GM12878 (cell line): ENCODE data around the gene FREM2. TPM values are rescaled to one million over a fixed set of nuclear protein-coding genes. Genes with fewer than 3 reads are reported as not detected.

Experiments
- ATAC-seq: fragments of 200-7000 bp; cut with Tn5 transposase; 3 replicates; pipeline ENCODE4 v1.9.1; 2020; ENCODE audit warnings: mild to moderate bottlenecking, moderate library complexity
- BruUV-seq: library from RNA; stranded (reverse); fragments of 400-500 nt; replicated peaks from 2 replicates; lab custom pipeline; 2021; lab: Mats Ljungman, UMichigan
- CTCF ChIA-PET: fragments of 300-600 bp; sonication (Branson Sonifier 250); formaldehyde crosslinking; extraction: SDS; loops from one replicate; lab custom pipeline; 2021; ENCODE audit warnings: inconsistent platforms; lab: Yijun Ruan, JAX
- POLR2A ChIA-PET: fragments of 350-600 bp; formaldehyde crosslinking; extraction: SDS; loops from one replicate; lab custom pipeline; 2021; ENCODE audit warnings: inconsistent platforms; lab: Charles Lee
- RAD21 ChIA-PET: fragments of 300-600 bp; sonication (Branson Sonifier 250); formaldehyde crosslinking; loops from one replicate; lab custom pipeline; 2023; ENCODE audit warnings: antibody characterized with exemption; ENCODE audit not compliant: unreplicated experiment; lab: Charles Lee
- SMC1A ChIA-PET: fragments of 300-600 bp; sonication (Branson Sonifier 250); formaldehyde crosslinking; loops from one replicate; lab custom pipeline; 2023; ENCODE audit not compliant: unreplicated experiment, uncharacterized antibody; lab: Charles Lee
- DNase-seq: peaks from one replicate; pipeline ENCODE4 v3.0.0-alpha.2; 2011; ENCODE audit warnings: low read depth, low spot score
- FAIRE-seq: peaks from 3 replicates; lab custom pipeline; 2011; peaks lifted over from hg19 to GRCh38; lab: Jason Lieb, UNC
- H2AFZ ChIP-seq: 2 replicates; pipeline ENCODE4 v1.6.0; 2011; ENCODE audit warnings: low read depth, low read length, control low read depth; ENCODE audit not compliant: control insufficient read depth
- H3K27ac ChIP-seq: 2 replicates; pipeline ENCODE4 v1.5.1; 2011; ENCODE audit warnings: control low read depth; ENCODE audit not compliant: control insufficient read depth, insufficient read depth
- H3K27me3 ChIP-seq, 2 experiments: replicated peaks in 1 of 2; 2 replicates each; pipeline versions ENCODE4 v1.6.0 to v1.6.1; 2011; ENCODE audit warnings: low read length in 1 of 2; ENCODE audit not compliant: control insufficient read depth in 2 of 2, insufficient read depth in 2 of 2
- H3K36me3 ChIP-seq, 2 experiments: 2 replicates each; pipeline ENCODE4 v1.5.1; 2011; ENCODE audit warnings: low read length in 1 of 2; ENCODE audit not compliant: control insufficient read depth in 2 of 2, insufficient read depth in 2 of 2
- H3K4me1 ChIP-seq: 2 replicates; pipeline ENCODE4 v1.6.1; 2011; ENCODE audit warnings: mild to moderate bottlenecking, low read length, moderate library complexity, mixed read lengths; ENCODE audit not compliant: control insufficient read depth, insufficient read depth
- H3K4me2 ChIP-seq: 2 replicates; pipeline ENCODE4 v1.6.0; 2011; ENCODE audit warnings: control low read depth; ENCODE audit not compliant: control insufficient read depth, insufficient read depth
- H3K4me3 ChIP-seq: fragments of 200-600 bp; sonication (generic); 2 replicates; pipeline ENCODE4 v1.5.1; 2016
- H3K79me2 ChIP-seq: 2 replicates; pipeline ENCODE4 v1.6.0; 2011; ENCODE audit warnings: low read length; ENCODE audit not compliant: control insufficient read depth, insufficient read depth
- H3K9ac ChIP-seq: 2 replicates; pipeline ENCODE4 v1.8.0; 2011; ENCODE audit warnings: low read length, control low read depth, mixed read lengths; ENCODE audit not compliant: control insufficient read depth, insufficient read depth
- H3K9me3 ChIP-seq: replicated peaks from 3 replicates; pipeline ENCODE4 v1.5.1; 2011; ENCODE audit warnings: mild to moderate bottlenecking, low read length; ENCODE audit not compliant: control insufficient read depth, insufficient read depth
- H4K20me1 ChIP-seq: 2 replicates; pipeline ENCODE4 v1.6.0; 2011; ENCODE audit not compliant: control insufficient read depth, insufficient read depth
- DPF2 ChIP-seq: fragments of 450-650 bp; IDR thresholded peaks from 2 replicates; pipeline ENCODE4 v1.6.1; 2017; ENCODE audit warnings: mild to moderate bottlenecking
- MYB ChIP-seq: fragments of 150-350 bp; IDR thresholded peaks from 2 replicates; pipeline ENCODE4 v1.6.1; 2014; ENCODE audit warnings: mild to moderate bottlenecking, low read depth, low read length, borderline replicate concordance
- PBX3 ChIP-seq: IDR thresholded peaks from 2 replicates; pipeline ENCODE4 v1.6.1; 2011; ENCODE audit warnings: mild to moderate bottlenecking, low read depth, low read length, moderate library complexity; ENCODE audit not compliant: insufficient replicate concordance
- RELB ChIP-seq: fragments of 450-650 bp; IDR thresholded peaks from 2 replicates; pipeline ENCODE4 v1.6.1; 2017; ENCODE audit warnings: low read depth, mild to moderate bottlenecking, moderate library complexity
- RUNX3 ChIP-seq: IDR thresholded peaks from 2 replicates; pipeline ENCODE4 v1.6.1; 2012; ENCODE audit warnings: low read length, inconsistent platforms
- WGBS: methylation state at CpG from one replicate; pipeline ENCODE4 v1.1.6; 2016; ENCODE audit warnings: low lambda C conversion rate; ENCODE audit not compliant: insufficient replicate concordance, insufficient coverage; ENCODE audit errors: missing lambda C conversion rate; 5-methylcytosine and 5-hydroxymethylcytosine counted together
- in situ Hi-C: fragments of 300-500 bp; cut with MboI; formaldehyde crosslinking; loops from 9 replicates; pipeline ENCODE4 v1.14.3; 2018; ENCODE audit warnings: mixed read lengths
- intact Hi-C: fragments of 100-400 bp; cut with micrococcal nuclease; formaldehyde crosslinking; loops from one replicate; pipeline ENCODE4 v1.14.2; 2022; ENCODE audit not compliant: unreplicated experiment
- polyA plus RNA-seq, 11 experiments: library from polyadenylated mRNA; depleted of rRNA in 4 of 11; unstranded in 6 of 11; stranded (reverse) in 5 of 11; fragments of >200 nt; fragmentation: Nextera tagmentation in 4 of 11; fragmentation: Illumina TruSeq in 1 of 11; extraction: Ambion mirVana in 4 of 11; extraction: Trizol in 1 of 11; gene quantifications; 1 replicate in 1 of 11; 2 replicates in 10 of 11; pipeline versions ENCODE4 v1.2.1 to v1.2.3, GENCODE V29; 2011 to 2016; ENCODE audit warnings: inconsistent platforms in 2 of 11, missing spikeins in 2 of 11, low read depth in 1 of 11
- total RNA-seq, 4 experiments: library from RNA; depleted of rRNA in 3 of 4; stranded (reverse); fragments of >200 nt in 3 of 4; fragmentation: Illumina TruSeq in 1 of 4; extraction: Trizol in 1 of 4; gene quantifications; 2 replicates each; pipeline versions ENCODE4 v1.2.1 to v1.2.3, GENCODE V29; 2013 to 2021

Gene FREM2
- total and polyA plus RNA-seq, 10 of the 15 experiments (the other 5 are each of a cell fraction or from before 2014, with no cell fraction given): 0.02 to 0.12 (median 0.05) TPM; not detected in 2

- ATAC-seq: peak; percentile 70
- Histone ChIP-seq H4K20me1 (no peaks in the 10 kb centered on the region), H2AFZ (no peak overlapping the region), H3K27ac (no peak overlapping the region), H3K79me2 (no peaks in the 10 kb centered on the region), H3K9ac (no peak overlapping the region), H3K27me3 (no peaks in the 10 kb centered on the region), H3K4me3 (no peak overlapping the region), H3K4me2 (no peak overlapping the region), H3K36me3 (no peaks in the 10 kb centered on the region), H3K4me1 (no peaks in the 10 kb centered on the region), H3K9me3 (no peaks in the 10 kb centered on the region)
- SMC1A ChIA-PET: interaction anchor here (0.8 to 1.0 kb wide), 4 partner anchors 34 to 103 kb away, joined by 3 to 6 read pairs (median 4); no protein-coding TSS in a partner anchor
- POLR2A ChIA-PET: no interaction called here
- FAIRE-seq: no peak
- RAD21 ChIA-PET: interaction anchor here (0.6 to 1.2 kb wide), 3 partner anchors 23 to 53 kb away, joined by 3 to 4 read pairs (median 4); no protein-coding TSS in a partner anchor
- 38% methylated on average over 1 of the region's 1 CpG for WGBS
- intact Hi-C loops: no loop called here
- DNase-seq: no peak
- in situ Hi-C loops: no loop called here
- CTCF ChIA-PET: interaction anchor here (0.8 to 1.3 kb wide), 3 partner anchors 29 to 49 kb away, joined by 3 to 7 read pairs (median 4); no protein-coding TSS in a partner anchor
- no peak for TF ChIP-seq DPF2
- TF ChIP-seq PBX3: no peak
- TF ChIP-seq RUNX3: peak; percentile 16; the same call in 1 of the 2 replicates
- no peak for TF ChIP-seq MYB
- TF ChIP-seq RELB: 0 out of 2 replicates have a peak, but pooled peaks have one; percentile 25
- BruUV-seq: no TSS peak
These were observed 132.2 kb downstream of the FREM2 start for GRCh38 chr13:38819053-38819452.
